SHP77 treated with DMSO at 0.1 percent for 48 hours (cell line): ENCODE data around the gene STYX.

ENCODE experiments used
- DNase-seq: peaks from one replicate; lab custom pipeline; 2025; lab: John Stamatoyannopoulos, UW

Gene STYX

GRCh38 chr14:52790011-52790755 is 60.2 kb downstream of the STYX start:
- no peak for DNase-seq

GRCh38 chr14:52790756-52791222 is 60.8 kb downstream of the STYX start:
- no peak for DNase-seq

DNA sequence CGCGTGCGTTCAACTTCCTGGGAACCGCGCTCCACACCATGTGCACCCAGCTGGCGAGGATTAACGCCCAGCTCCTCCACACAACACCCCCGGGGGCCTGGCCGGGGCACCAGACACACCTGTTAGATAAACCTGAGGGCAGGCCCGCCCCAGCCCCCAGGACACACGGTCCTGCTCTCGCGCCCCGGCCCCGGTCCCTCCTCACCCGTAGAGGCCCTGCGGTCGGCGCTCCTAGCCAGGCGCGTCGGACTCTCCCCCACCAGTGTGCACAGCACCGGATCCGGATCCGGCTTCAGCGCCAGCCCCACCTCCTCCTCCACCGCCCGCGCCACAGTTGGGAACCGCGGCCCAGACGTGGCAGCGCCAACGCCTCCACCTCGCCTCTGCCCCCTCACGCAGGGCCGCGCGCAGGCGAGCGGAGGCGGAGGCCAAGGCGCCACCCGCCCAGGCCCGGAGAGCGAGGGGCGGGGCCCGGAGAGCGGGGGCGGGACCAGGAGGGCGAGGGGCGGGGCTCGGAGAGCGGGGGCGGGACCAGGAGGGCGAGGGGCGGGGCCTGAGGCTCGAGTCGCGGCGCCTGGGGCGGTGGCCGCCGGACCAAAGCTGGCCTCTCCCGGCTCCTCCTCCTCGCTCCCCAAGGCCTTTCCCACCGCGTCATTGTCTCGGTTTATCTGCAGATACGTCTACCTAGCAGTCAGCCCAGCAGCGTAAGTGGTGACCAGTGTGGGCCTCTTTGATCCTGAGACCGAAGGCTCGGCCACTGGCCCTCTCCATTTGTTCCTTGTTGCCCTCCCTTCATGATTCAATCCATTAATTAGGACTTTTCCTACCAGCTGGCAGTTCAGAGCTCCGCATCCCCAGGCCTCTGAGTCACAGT is 61.5 kb downstream of the STYX start, which contains the start of gene GNPNAT1:
Gene GNPNAT1 (minus strand): TSS at position 385 of the 874 bp plus-strand sequence. CDS start 6,957 bp downstream, outside the sequence.
- DNase-seq, result peak; percentile 68

DNA sequence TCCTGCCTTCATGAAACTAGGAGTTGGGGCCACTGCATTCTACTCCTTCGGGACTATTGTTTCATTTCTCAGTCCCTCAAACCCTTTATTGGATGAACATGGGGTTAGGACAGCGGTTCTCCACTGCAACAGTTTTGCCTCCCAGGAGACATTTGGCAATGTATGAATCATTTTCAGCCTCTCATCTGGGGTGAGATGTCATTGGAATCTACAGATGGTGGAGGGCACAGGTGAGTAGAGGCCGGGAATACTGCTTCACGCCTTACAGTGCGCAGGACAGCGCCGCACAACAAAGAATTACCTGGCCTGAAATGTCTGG is 62.1 kb downstream of the STYX start:
- DNase-seq, result peak; percentile 41

DNA sequence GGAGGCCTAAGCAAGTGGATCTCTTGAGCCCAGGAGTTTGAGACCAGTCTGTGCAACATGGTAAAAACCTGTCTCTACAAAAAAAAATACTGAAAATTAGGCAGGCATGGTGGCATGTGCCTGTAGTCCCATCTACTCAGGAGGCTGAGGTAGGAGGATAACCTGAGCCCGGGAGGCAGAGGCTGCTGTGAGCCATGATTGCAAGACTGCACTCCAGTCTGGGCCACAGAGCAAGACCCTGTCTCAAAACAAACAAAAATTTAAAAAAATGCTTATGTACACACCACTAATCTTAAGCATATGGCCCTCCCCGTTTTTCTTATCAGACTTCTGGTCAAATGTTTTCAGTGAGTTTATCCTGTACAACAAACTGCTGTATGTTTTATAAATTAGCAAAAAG is 63.1 kb downstream of the STYX start:
- no peak for DNase-seq

DNA sequence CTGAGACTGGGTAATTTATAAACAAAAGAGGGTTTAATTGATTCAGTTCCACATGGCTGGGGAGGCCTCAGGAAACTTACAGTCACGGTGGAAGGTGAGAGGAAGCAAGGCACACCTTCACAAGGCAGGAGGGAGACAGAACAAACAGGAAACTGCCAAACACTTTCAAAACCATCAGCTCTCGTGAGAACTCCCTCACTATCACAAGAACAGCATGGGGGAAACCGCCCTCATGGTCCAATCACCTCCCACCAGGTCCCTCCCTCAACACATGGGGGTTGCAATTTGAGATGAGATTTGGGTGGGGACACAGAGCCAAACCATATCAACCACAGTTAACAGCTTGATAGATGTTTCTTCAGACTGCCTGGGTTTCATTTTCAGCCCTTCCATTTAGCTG is 67.7 kb downstream of the STYX start:
- DNase-seq, result no peak

- no peak for DNase-seq
Observed at GRCh38 chr14:52798826-52799225, 68.9 kb downstream of the STYX start.

DNA sequence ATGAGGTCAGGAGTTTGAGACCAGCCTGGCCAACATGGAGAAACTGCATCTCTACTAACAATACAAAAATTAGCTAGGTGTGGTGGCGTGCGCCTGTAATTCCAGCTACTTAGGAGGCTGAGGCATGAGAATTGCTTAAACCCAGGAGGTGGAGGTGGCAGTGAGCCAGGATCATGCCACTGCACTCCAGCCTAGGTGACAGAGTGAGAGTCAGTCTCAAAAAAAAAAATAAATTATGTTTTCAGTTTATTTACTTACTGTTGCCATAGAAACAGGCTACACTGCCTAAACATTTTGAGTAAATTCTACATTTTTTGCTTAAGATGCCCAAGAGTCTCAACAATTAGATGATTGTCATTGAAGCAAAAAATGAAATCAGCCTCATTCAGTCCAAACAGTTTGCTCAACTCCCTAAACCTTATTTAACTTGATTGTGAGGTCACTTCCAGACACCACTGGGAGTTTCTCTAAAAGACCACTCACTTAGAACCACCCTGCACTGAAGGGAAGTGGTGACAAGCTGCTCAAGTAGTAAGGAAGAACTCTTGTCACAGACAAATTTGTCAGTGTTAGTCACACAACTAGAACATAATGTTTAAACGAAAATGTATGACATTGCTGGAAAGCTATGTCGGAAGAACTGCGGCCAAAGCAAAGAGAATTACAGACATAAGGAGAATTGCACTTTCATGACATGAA is 71.2 kb downstream of the STYX start:
- no peak for DNase-seq

DNA sequence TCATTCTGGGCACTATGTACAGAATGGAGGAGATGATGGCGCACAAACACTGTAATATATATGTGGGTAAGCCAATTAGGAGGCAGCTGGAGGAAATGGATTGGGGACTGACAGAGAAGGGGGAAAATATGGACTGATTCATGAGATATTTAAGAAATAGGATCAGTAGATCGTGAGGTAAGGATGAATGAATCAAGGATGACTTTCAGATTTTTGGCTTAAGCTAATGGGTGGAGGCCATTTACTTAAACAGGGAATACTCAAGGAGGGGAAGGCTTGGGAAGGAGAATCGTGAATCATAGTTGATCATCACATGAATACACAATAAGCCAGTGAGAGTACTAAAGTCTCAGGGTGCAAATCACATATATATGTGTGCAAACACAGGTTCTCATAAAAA is 72.6 kb downstream of the STYX start:
- no peak for DNase-seq

GRCh38 chr14:52806115-52806514 is 76.1 kb downstream of the STYX start:
- no peak for DNase-seq

- DNase-seq, result no peak
Observed at GRCh38 chr14:52808101-52808500, 78.1 kb downstream of the STYX start.

DNA sequence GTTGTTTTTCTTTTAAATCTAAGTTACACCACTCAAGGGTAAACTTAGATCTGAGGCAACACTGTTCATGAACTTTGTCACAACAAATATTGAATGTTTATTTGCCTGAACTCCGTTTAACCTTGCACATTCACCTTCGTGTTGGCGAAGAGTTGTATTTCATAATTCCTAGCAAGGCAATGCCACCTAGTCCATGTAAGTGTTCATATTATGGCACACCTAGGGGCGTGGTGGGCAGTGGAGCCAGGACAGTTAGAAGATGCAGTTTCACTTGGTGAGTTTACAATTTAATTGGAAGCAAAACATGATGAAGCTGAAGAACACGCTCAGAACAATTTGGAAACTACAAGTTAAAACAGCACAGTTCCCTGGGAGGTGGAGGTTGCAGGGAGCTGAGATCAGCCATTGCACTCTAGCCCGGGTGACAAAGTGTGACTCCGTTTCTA is 91.9 kb downstream of the STYX start:
- no peak for DNase-seq

GRCh38 chr14:52824462-52824861 is 94.5 kb downstream of the STYX start:
- DNase-seq, result no peak
